ENCODE measurements around the gene SPACA5B. TPM values are rescaled to one million over a fixed set of nuclear protein-coding genes. Genes with fewer than 3 reads are reported as not detected.
"Not testable (repeated sequence)": the region's sequence is repeated elsewhere in the genome, so short reads cannot be mapped to it uniquely, and the experiment has no call there.

Gene SPACA5B
- total RNA-seq, 1 donor, result not detected

DNA sequence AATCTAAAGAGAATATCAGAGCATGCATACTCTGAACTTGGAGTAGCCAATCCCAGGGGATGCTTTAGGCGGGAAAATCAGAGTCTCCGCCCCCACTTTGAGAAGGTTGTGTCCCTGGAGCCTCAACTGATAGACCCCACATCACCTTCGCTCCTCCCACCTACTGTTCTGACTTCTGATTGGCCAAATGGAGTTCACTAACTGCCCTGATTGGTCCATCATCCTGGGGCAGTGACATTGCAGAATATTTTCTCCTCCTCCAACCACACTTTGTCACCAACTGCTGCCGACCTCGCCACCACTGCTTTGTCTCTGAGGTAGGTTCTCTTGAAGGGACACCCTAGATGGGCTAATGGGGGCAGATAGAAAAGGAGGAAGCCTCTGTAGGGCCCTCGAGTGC is 22.7 kb upstream of the SPACA5B start:
- DNase-seq (ENCODE audit: low read depth), result no peak
- TF ChIP-seq, protein P1, sequence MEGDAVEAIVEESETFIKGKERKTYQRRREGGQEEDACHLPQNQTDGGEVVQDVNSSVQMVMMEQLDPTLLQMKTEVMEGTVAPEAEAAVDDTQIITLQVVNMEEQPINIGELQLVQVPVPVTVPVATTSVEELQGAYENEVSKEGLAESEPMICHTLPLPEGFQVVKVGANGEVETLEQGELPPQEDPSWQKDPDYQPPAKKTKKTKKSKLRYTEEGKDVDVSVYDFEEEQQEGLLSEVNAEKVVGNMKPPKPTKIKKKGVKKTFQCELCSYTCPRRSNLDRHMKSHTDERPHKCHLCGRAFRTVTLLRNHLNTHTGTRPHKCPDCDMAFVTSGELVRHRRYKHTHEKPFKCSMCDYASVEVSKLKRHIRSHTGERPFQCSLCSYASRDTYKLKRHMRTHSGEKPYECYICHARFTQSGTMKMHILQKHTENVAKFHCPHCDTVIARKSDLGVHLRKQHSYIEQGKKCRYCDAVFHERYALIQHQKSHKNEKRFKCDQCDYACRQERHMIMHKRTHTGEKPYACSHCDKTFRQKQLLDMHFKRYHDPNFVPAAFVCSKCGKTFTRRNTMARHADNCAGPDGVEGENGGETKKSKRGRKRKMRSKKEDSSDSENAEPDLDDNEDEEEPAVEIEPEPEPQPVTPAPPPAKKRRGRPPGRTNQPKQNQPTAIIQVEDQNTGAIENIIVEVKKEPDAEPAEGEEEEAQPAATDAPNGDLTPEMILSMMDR (IDR thresholded peaks at IDR 0.05; ENCODE audit: insufficient read depth, low read length), result no peak
- no peak overlapping the region for H3K4me3 ChIP-seq (ENCODE audit: low read depth, low read length)

DNA sequence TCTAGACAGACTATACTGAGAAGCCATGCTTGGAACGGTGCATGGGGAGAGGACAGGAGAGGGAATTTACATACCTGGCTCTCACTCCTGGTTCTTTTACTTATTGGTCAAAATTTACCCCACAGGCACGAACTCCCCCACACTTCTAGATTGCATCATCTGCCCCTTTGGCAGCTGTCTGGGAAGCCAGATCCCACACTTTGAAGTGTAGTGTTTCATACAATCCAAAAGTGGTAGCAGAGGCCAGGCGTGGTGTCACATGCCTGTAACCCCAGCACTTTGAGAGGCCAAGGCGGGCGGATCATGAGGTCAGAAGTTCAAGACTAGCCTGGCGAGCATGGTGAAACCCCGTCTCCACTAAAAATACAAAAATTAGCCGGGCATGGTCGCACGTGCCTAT is 5.1 kb upstream of the SPACA5B start:
- DNase-seq (ENCODE audit: low read depth); H3K4me3 ChIP-seq (ENCODE audit: low read depth, low read length): not testable (repeated sequence)

DNA sequence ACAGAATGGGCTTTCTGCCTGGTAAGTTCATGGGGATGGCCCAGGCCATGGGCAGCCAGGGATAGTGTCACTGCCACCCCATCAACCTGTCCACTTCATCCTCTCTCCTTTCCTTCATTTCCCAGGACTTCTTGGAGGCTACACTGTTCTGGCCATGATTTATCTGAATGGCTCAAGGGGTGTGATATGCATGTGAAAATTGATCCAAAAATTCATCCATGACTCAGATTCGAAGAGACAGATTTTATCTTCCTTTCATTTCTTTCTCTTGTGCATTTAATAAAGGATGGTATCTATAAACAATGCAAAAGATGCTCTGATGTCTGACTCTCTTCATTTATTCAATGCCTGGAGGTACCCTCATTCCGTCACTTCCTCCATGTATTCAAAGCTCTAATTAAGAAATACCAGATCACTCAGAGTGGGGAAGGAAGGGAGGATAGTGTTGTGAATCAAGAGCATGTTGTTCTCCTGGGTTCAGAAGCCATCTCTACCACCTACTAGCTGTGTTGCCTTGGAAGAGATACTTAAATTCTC is 1.9 kb downstream of the SPACA5B start:
- not testable (repeated sequence) for DNase-seq (ENCODE audit: low read depth); H3K4me3 ChIP-seq (ENCODE audit: low read depth, low read length)

DNA sequence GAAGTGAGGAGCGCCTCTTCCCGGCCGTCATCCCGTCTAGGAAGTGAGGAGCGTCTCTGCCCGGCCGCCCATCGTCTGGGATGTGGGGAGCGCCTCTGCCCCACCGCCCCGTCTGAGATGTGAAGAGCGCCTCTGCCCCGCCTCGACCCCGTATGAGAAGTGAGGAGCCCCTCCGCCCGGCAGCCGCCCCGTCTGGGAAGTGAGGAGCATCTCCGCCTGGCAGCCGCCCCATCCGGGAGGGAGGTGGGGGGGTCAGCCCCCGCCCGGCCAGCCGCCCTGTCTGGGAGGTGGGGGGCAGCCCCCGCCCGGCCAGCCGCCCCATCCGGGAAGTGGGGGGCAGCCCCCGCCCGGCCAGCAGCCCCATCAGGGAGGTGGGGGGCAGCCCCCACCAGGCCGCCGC is 8.7 kb downstream of the SPACA5B start:
- DNase-seq (ENCODE audit: low read depth); H3K4me3 ChIP-seq (ENCODE audit: low read depth, low read length): not testable (repeated sequence)

DNA sequence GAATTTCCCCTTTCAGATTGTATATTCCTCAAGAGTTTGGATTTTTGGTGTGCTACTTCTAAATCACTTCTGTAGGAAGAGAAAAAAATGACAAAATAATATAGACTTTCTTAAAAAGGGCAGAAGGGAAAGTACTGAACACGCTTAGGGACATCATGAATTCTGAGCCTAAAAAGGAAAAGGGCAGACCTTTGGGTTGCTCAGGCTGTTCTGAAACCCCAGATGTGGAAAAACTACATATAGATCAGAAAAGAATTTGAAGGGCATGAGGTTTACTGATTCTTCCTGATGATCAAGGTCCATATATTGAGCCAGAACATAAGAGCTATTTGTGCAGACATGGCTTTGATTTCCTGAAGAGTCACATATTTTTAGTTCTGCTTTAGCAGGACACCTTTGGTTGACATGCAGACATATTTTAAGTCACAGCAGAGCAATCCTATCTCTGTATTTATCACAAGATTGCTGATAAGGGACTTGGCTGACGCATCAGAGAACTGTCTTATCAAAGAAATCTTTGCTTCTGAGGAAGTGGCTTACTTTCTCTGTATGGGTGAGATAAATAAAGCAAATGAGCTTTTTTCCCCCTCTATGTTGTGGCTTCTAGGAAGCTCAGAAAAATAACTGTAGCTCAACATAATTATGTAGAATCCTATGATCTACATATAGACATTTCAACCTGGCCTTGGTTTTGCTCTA is 11.5 kb downstream of the SPACA5B start:
- DNase-seq (ENCODE audit: low read depth); H3K4me3 ChIP-seq (ENCODE audit: low read depth, low read length): not testable (repeated sequence)

DNA sequence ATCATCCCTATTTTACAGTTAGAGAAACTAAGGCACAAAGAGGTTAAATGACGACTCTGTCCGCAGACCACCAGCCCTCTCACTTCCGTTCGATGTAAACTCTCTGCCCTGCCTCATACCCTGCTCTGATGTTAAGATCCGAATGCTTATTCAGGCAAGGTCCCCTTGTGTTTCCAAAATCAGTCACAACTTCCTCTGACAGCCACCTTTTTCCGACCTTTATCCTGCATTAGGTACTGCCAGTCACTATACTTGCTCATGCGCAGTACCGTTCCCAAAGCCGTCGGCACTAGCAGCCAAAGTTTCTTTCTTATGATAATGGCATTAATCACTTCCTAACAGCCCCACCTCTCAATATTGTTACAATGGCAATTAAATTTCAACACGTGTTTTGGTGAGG is 12.3 kb downstream of the SPACA5B start:
- not testable (repeated sequence) for H3K4me3 ChIP-seq (ENCODE audit: low read depth, low read length); DNase-seq (ENCODE audit: low read depth)

DNA sequence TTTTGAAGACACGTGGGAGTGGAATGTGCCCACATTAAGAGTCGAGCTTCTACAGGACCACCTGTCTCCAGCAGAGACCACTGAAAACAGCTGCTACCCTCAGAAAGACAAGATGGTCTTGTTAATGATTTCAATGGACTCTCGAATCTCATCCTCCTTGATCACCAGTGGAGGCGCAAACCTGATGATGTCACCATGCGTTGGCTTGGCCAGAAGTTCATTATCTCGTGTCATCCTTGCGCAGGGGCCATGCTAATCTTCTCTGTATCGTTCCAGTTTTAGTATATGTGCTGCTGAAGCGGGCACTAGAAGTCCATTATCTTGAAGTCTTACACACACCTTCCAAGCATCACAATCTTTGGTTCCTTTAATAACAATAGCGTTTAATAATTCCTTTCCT is 23.3 kb downstream of the SPACA5B start:
- DNase-seq (ENCODE audit: low read depth), result no peak
- TF ChIP-seq, protein P1 (IDR thresholded peaks at IDR 0.05; ENCODE audit: insufficient read depth, low read length), result no peak
- H3K4me3 ChIP-seq (ENCODE audit: low read depth, low read length), result no peak overlapping the region

DNA sequence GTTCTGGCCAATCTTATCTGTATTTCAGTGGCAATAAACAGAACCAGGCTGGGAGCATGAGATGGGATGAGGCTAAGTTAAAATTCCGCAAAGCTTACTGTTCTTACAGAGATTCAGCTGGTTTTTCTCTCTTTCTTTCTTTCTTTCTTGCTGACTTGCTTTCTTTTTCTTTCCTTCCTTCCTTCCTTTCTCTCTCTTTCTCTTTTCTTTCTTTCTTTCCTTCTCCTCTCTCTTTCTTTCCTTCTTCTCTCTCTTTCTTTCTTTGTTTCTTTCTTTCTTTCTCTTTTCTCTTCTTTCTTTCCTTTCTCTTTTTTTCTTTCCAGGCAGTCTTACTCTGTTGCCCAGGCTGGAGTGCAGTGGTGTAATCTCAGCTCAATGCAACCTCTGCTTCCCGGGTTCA is 24.4 kb downstream of the SPACA5B start:
- no peak overlapping the region for H3K4me3 ChIP-seq (ENCODE audit: low read depth, low read length)
- TF ChIP-seq, protein P1 (IDR thresholded peaks at IDR 0.05; ENCODE audit: insufficient read depth, low read length), result no peak
- no peak for DNase-seq (ENCODE audit: low read depth)

DNA sequence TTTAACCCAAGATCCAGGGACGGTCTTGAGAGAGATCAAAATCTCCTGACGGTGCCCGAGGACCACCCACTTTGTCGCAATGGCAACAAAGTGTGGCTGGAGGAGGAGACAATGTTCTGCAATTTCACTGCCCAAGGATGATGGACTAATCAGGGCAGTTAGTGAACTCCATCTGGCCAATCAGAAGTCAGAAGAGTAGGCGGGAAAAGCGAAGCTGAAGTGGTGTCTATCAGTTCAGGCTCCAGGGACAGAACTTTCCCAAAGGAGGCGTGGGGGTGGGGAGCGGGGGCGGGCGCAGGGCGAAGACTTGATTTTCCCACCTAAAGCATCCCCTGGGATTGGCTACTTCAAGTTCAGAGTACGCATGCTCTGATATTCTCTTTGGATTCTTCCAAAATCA is 25.6 kb downstream of the SPACA5B start:
- TF ChIP-seq, protein P1 (IDR thresholded peaks at IDR 0.05; ENCODE audit: insufficient read depth, low read length), result no peak
- no peak for DNase-seq (ENCODE audit: low read depth)
- no peak overlapping the region for H3K4me3 ChIP-seq (ENCODE audit: low read depth, low read length)

All from fibroblast of the aortic adventitia (primary cell).